BJ (cell line): ENCODE results near the gene IDH2. TPM values are rescaled to one million over a fixed set of nuclear protein-coding genes. Genes with fewer than 3 reads are reported as not detected.

Experiments
- polyA plus RNA-seq: library from polyadenylated mRNA; depleted of rRNA; stranded (reverse); fragments of >200 nt; gene quantifications from 2 replicates; pipeline ENCODE4 v1.2.3, GENCODE V29; 2011; rRNA removed
- small RNA-seq: library from RNA; depleted of rRNA; stranded (forward); fragments of <200 nt; gene quantifications from one replicate; pipeline ENCODE3, GENCODE V24; 2012; ENCODE audit warnings: low replicate concordance, low read depth; ENCODE audit not compliant: insufficient read length

Gene IDH2
- polyA plus RNA-seq, 1 experiment = 164 TPM

Small RNA genes within 50 kb of the gene (small RNA-seq; reads per million reads assigned to genes)
- gene RF00066 = not detected

Other genes starting within 250 kb of the IDH2 start
- 23.5 and 37.2 TPM in 2 replicates for gene AP3S2, start 208.5 kb downstream of the IDH2 start, polyA plus RNA-seq
- 10.0 and 11.2 TPM in 2 replicates for gene ARPIN, start 189.5 kb downstream of the IDH2 start, polyA plus RNA-seq
- 2.0 and 2.1 TPM in 2 replicates for gene ZNF710, start 101.1 kb downstream of the IDH2 start, polyA plus RNA-seq
- gene SEMA4B, start 98.9 kb upstream of the IDH2 start, polyA plus RNA-seq = 9.2 and 17.5 TPM in 2 replicates
- 60.5 and 102 TPM in 2 replicates for gene CIB1, start 131.5 kb upstream of the IDH2 start, polyA plus RNA-seq
- 2.4 and 4.8 TPM in 2 replicates for gene GDPGP1, start 131.7 kb upstream of the IDH2 start, polyA plus RNA-seq
- gene TTLL13, start 147.1 kb upstream of the IDH2 start, polyA plus RNA-seq = 0.04 and 0.05 TPM in 2 replicates
- 63.5 and 76.8 TPM in 2 replicates for gene NGRN, start 163.2 kb upstream of the IDH2 start, polyA plus RNA-seq
- gene ZNF774, start 249.8 kb upstream of the IDH2 start, polyA plus RNA-seq = 0.54 and 1.6 TPM in 2 replicates